Ovary (tissue), 9 donors: ENCODE results near the gene MTMR11. TPM values are rescaled to one million over a fixed set of nuclear protein-coding genes. Genes with fewer than 3 reads are reported as not detected.

Source experiments
- DNase-seq, 5 donors: peaks; one replicate each; pipeline ENCODE4 v3.0.0-alpha.2; 2019 to 2020
- H3K27ac ChIP-seq, 2 donors: fragments of 200-600 bp; one replicate each; pipeline versions ENCODE4 v1.5.1 to v1.8.0; 2019 to 2022
- H3K27me3 ChIP-seq: fragments of 200-600 bp; one replicate; pipeline ENCODE4 v1.8.0; 2022
- H3K36me3 ChIP-seq: fragments of 200-600 bp; sonication (generic); one replicate; pipeline ENCODE4 v1.5.1; 2019
- H3K4me1 ChIP-seq: one replicate; pipeline ENCODE4 v1.8.1; 2013; ENCODE audit warnings: mild to moderate bottlenecking, moderate library complexity; ENCODE audit not compliant: insufficient read depth
- H3K4me3 ChIP-seq: fragments of 200-600 bp; sonication (generic); one replicate; pipeline ENCODE4 v1.5.1; 2017
- H3K9me3 ChIP-seq, 2 donors: fragments of 200-600 bp in 1 of 2; sonication (generic) in 1 of 2; one replicate each; pipeline versions ENCODE4 v1.5.1 to v1.8.1; 2013 to 2019; ENCODE audit warnings: mild to moderate bottlenecking in 1 of 2, moderate library complexity in 1 of 2
- CTCF ChIP-seq, 3 donors: fragments of 450-650 bp in 2 of 3; fragments of 200-600 bp in 1 of 3; IDR thresholded peaks; one replicate each; pipeline versions ENCODE4 v1.5.1 to v1.8.0; 2016 to 2022; ENCODE audit warnings: antibody characterized with exemption in 3 of 3, mild to moderate bottlenecking in 1 of 3
- EP300 ChIP-seq: sonication (generic); formaldehyde crosslinking; IDR thresholded peaks from one replicate; pipeline ENCODE4 v1.6.1; 2017; ENCODE audit warnings: antibody characterized with exemption
- POLR2A ChIP-seq: fragments of 450-650 bp; IDR thresholded peaks from one replicate; pipeline ENCODE4 v1.6.1; 2017; ENCODE audit warnings: antibody characterized with exemption, mild to moderate bottlenecking, moderate library complexity
- WGBS, 3 donors: extraction: QIAGEN DNeasy Blood & Tissue Kit in 1 of 3; methylation state at CpG; one replicate each; pipeline versions ENCODE4 v1.1.5 to v1.1.7; 2013 to 2017; 5-methylcytosine and 5-hydroxymethylcytosine counted together
- intact Hi-C, 4 donors: fragments of 100-400 bp; cut with DNase I; formaldehyde crosslinking; loops; one replicate each; pipeline versions ENCODE4 v1.11.0 to v1.15.1; 2022 to 2023
- polyA plus RNA-seq, 2 donors: library from polyadenylated mRNA; stranded (reverse); fragments of 200-250 nt in 1 of 2; fragments of 350-450 nt in 1 of 2; fragmentation: Illumina TruSeq in 1 of 2; extraction: RNeasy Lipid Tissue Mini Kit (QIAGEN cat#74804) in 1 of 2; gene quantifications; one replicate each; pipeline ENCODE4 v1.2.3, GENCODE V29; 2013 to 2014
- total RNA-seq, 7 donors: library from RNA; depleted of rRNA in 2 of 7; stranded (reverse); fragments of >200 nt in 2 of 7; fragmentation: NEBNext Ultra II Directional in 3 of 7; extraction: Animal tissue kit (Norgen Biotek cat#: 25700) in 3 of 7; gene quantifications; one replicate each; pipeline versions ENCODE4 v1.1.0 to v1.2.4, GENCODE V29; 2016 to 2023
- donor health status: DM: no; HTN: no; CAD: no; lungs with moderate emphysema.
- donor health status: DM: no; HTN: no; CAD: no.
- donor health status: Bipolar disorder and iron deficiency.
- donor health status: DM: yes; HTN: yes; CAD: no.
- donor health status: DM: no; HTN: no; CAD: no.
- donor health status: DM: yes; HTN: yes; CAD: no.

MTMR11 gene
- total and polyA plus RNA-seq, 9 donors = 19.1 to 51.5 (median 33.0) TPM

DNA sequence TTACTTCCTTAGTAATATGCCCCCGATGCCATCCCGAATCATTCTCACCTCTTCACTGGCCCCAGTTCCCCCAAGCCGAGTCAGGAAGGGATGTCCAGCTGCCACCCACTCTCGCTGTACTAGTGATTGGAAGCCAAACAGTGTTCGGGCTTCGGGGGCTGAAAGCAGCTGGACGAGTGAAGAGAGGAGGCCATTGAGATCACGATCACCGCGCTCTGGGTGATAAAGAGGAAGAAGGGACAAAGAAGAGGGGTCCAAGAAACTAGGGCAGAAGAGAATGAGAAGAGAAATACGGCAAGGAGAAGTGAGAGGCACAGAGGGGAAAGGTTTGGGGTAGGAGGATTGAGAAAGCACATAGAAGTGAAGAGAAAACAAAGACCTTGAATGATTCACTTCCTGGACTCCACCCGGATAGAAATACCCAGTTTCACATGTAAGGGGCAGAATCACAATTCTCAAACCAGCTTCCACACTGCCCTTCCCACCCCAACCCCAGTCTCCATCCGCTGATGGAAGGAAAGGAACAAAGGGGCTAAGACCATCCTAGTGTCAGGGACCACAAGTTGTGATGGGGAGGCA lies 5.4 kb downstream of the MTMR11 start:
- TF ChIP-seq EP300 (no peak), CTCF (IDR thresholded peaks at IDR 0.05) (no peak), POLR2A (no peak)
- Histone ChIP-seq H3K27me3 (no peaks in the 10 kb centered on the region), H3K9me3 (no peaks in the 10 kb centered on the region), H3K4me3 (no peak overlapping the region), H3K27ac (no peak overlapping the region), H3K4me1 (peaks cover 16% of the 10 kb centered on the region), H3K36me3 (no peaks in the 10 kb centered on the region)
- intact Hi-C loops = loop anchor here in 1 of 4 donors (5.0 kb wide), 1 partner anchor 39 kb away; no protein-coding TSS in a partner anchor
- WGBS, 3 donors = 86 to 90% (median 89%) methylated on average over 13 of the region's 13 CpGs
- no peak for DNase-seq

DNA sequence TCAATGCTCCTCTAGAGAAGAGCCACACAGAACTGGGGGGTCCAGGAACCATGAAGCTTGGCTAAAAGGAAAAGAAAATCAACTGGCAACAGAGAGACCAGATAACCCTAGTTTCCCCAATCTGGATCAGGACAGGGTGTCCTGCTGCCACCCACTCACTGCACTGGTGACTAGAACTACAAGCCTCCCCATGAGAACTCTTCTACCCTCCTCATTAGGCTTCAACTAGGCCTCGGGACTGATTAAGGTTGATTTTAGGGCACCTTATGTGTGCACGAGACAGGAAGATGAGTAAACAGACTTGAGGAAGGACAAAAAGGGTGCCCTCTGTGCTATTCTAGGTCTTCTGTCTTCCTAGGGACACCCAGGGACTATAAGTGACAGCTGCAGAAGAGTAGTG lies 6.8 kb downstream of the MTMR11 start:
- intact Hi-C loops = loop anchor here in 1 of 4 donors (5.0 kb wide), 1 partner anchor 38 kb away; no protein-coding TSS in a partner anchor
- Histone ChIP-seq H3K4me3 (no peak overlapping the region), H3K27me3 (no peaks in the 10 kb centered on the region), H3K4me1 (peaks cover 16% of the 10 kb centered on the region), H3K9me3 (no peaks in the 10 kb centered on the region), H3K36me3 (no peaks in the 10 kb centered on the region), H3K27ac (no peak overlapping the region)
- 84 to 95% (median 88%) methylated on average over 2 of the region's 2 CpGs for WGBS, 3 donors
- TF ChIP-seq POLR2A (no peak), CTCF (IDR thresholded peaks at IDR 0.05) (no peak), EP300 (no peak)
- no peak for DNase-seq

DNA sequence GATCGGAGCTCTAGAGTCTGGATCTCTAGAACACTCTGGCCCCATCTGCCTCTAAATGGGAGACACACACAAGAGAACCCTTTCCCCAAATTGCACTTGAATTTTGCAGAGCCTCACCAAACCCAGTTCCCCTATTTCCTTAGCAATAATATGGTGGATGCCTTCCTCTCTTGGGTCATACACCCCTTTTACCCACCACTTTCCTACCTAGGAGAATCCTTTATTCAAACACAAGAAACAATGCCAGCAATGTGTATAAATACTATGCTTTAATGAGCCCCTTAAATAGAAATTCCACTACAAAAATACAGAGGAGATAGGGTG lies 8.3 kb downstream of the MTMR11 start:
- H3K36me3 ChIP-seq = no peaks in the 10 kb centered on the region
- DNase-seq = no peak

DNA sequence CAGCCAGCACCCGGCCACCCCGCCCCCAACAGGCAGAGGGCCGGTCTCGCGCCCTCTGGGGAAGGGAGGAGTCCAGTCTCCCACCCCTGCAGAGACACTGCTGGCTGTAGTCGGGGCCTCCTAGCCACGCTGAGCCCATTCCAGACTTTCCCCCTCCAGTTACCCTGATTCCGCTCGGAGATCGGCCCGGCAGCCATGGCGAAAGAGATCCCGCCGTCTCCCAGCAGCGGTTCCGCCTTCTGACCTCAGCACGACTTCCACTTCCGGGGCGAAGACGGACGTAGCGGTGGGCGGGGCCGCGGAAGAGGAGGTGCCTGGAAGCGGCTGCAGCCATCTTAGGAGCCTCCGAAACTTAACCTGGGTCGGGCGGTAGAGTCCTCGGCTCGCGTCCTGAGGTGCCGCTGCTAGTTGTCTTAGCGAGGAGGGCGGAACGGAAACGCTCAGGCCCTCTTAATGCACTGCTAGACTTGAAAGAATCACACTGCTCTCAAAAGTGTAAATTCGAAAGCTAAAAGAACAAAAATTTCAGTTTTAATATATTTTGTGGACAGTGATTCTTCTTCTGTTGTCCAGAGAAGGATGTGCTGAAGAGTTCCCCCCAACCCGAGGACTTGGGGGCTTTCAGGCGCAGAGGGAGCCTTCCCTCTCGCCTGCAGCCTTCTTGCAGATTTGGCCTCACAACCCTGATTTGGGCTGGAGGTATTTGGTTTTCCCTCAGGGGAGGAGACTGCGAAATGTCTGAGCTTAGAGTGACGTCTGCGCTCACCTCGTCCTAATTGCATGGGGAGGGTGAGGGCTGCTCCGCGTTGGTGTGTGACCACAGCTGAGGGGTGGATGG lies 8.9 kb downstream of the MTMR11 start, which contains the start of gene SF3B4:
SF3B4 (minus strand) TSS at position 241 of the 838 bp plus-strand sequence; CDS start at position 197, 44 bp downstream.
- peak within 1 kb of the TSS; percentile 80 for H3K4me3 ChIP-seq
- H3K9me3 ChIP-seq = no peaks in the 10 kb centered on the region
- H3K36me3 ChIP-seq = no peaks in the 10 kb centered on the region
- 0% methylated on average over 47 of the region's 47 CpGs for WGBS, 3 donors
- no peaks in the 10 kb centered on the region for H3K27me3 ChIP-seq
- H3K4me1 ChIP-seq = peaks cover 16% of the 10 kb centered on the region
- TF ChIP-seq CTCF (IDR thresholded peaks at IDR 0.05) = peak in 1 of 3 donors; percentile 15
- TF ChIP-seq POLR2A = peak; percentile 99
- TF ChIP-seq EP300 = no peak
- peak within 1 kb of the TSS; percentile 63 to 91 for H3K27ac ChIP-seq
- peak; percentile 95 to 97 (median 96) for DNase-seq
- intact Hi-C loops = no loop called here

More for the DNA sequence above, 8.3 kb downstream of the MTMR11 start:
- 0 to 3% (median 0%) methylated on average over 1 of the region's 1 CpG for WGBS, 3 donors
- no peak for TF ChIP-seq POLR2A
- no peak for TF ChIP-seq EP300
- no peak for TF ChIP-seq CTCF (IDR thresholded peaks at IDR 0.05)
- Histone ChIP-seq H3K27ac (peak overlapping the region; percentile 63 to 91), H3K4me1 (peaks cover 16% of the 10 kb centered on the region), H3K9me3 (no peaks in the 10 kb centered on the region), H3K4me3 (peak overlapping the region; percentile 80), H3K27me3 (no peaks in the 10 kb centered on the region)
- intact Hi-C loops = no loop called here
